ENCODE measurements around the gene LRRC1.
A peak's percentile ranks its signal among the peaks of the same experiment; 100 is the strongest.
"Not testable (repeated sequence)": the region's sequence is repeated elsewhere in the genome, so short reads cannot be mapped to it uniquely, and the experiment has no call there.

The LRRC1 gene

GRCh38 chr6:53794720-53795339, at the start of gene LRRC1:
Gene LRRC1, plus strand, starts transcription at chr6:53795005. Its CDS starts 252 bp downstream, at chr6:53795257.
- DNase-seq (ENCODE audit: low read depth in 2 of 2, low spot score in 1 of 2) = peak; percentile 66 to 71

GRCh38 chr6:53746442-53747103, 48.2 kb upstream of the LRRC1 start:
- DNase-seq (ENCODE audit: low read depth in 2 of 2, low spot score in 1 of 2) = no peak

- DNase-seq (ENCODE audit: low read depth in 2 of 2, low spot score in 1 of 2) = no peak
Measured at GRCh38 chr6:53750052-53750650, 44.7 kb upstream of the LRRC1 start.

- no peak for DNase-seq (ENCODE audit: low read depth in 2 of 2, low spot score in 1 of 2)
Measured at GRCh38 chr6:53751417-53751816, 43.4 kb upstream of the LRRC1 start.

- DNase-seq (ENCODE audit: low read depth in 2 of 2, low spot score in 1 of 2) = no peak
Measured at GRCh38 chr6:53752440-53752839, 42.4 kb upstream of the LRRC1 start.

GRCh38 chr6:53752856-53753255, 41.9 kb upstream of the LRRC1 start:
- no peak for DNase-seq (ENCODE audit: low read depth in 2 of 2, low spot score in 1 of 2)

- DNase-seq (ENCODE audit: low read depth in 2 of 2, low spot score in 1 of 2) = no peak
Measured at GRCh38 chr6:53754330-53754729, 40.5 kb upstream of the LRRC1 start.

- DNase-seq (ENCODE audit: low read depth in 2 of 2, low spot score in 1 of 2) = no peak
Measured at GRCh38 chr6:53756396-53756795, 38.4 kb upstream of the LRRC1 start.

- no peak for DNase-seq (ENCODE audit: low read depth in 2 of 2, low spot score in 1 of 2)
Measured at GRCh38 chr6:53758496-53758895, 36.3 kb upstream of the LRRC1 start.

- no peak for DNase-seq (ENCODE audit: low read depth in 2 of 2, low spot score in 1 of 2)
Measured at GRCh38 chr6:53761036-53761435, 33.8 kb upstream of the LRRC1 start.

GRCh38 chr6:53765270-53765669, 29.5 kb upstream of the LRRC1 start:
- no peak for DNase-seq (ENCODE audit: low read depth in 2 of 2, low spot score in 1 of 2)

- DNase-seq (ENCODE audit: low read depth in 2 of 2, low spot score in 1 of 2) = no peak
Measured at GRCh38 chr6:53766930-53767329, 27.9 kb upstream of the LRRC1 start.

GRCh38 chr6:53767941-53768340, 26.9 kb upstream of the LRRC1 start:
- no peak for DNase-seq (ENCODE audit: low read depth in 2 of 2, low spot score in 1 of 2)

GRCh38 chr6:53768636-53769035, 26.2 kb upstream of the LRRC1 start:
- DNase-seq (ENCODE audit: low read depth in 2 of 2, low spot score in 1 of 2) = no peak

GRCh38 chr6:53770780-53771249, 24.0 kb upstream of the LRRC1 start:
- no peak for DNase-seq (ENCODE audit: low read depth in 2 of 2, low spot score in 1 of 2)

GRCh38 chr6:53771785-53772624, 22.8 kb upstream of the LRRC1 start:
- no peak for DNase-seq (ENCODE audit: low read depth in 2 of 2, low spot score in 1 of 2)

- no peak for DNase-seq (ENCODE audit: low read depth in 2 of 2, low spot score in 1 of 2)
Measured at GRCh38 chr6:53773044-53773696, 21.6 kb upstream of the LRRC1 start.

- not testable (repeated sequence) for DNase-seq (ENCODE audit: low read depth in 2 of 2, low spot score in 1 of 2)
Measured at GRCh38 chr6:53776152-53776551, 18.7 kb upstream of the LRRC1 start.

GRCh38 chr6:53784991-53785390, 9.8 kb upstream of the LRRC1 start:
- not testable (repeated sequence) for DNase-seq (ENCODE audit: low read depth in 2 of 2, low spot score in 1 of 2)

- DNase-seq (ENCODE audit: low read depth in 2 of 2, low spot score in 1 of 2) = no peak
Measured at GRCh38 chr6:53786832-53787231, 8.0 kb upstream of the LRRC1 start.

GRCh38 chr6:53790886-53791285, 3.9 kb upstream of the LRRC1 start:
- DNase-seq (ENCODE audit: low read depth in 2 of 2, low spot score in 1 of 2) = no peak
